Stimulated activated CD4-positive, alpha-beta T cell treated with anti-CD3 and anti-CD28 coated beads, Interleukin-4, amount 100 ng/mL, for 24 hours (primary cell): ENCODE results near the gene PLK5.
"Not testable (repeated sequence)": the region's sequence is repeated elsewhere in the genome, so short reads cannot be mapped to it uniquely, and the experiment has no call there.

Experiments used
- DNase-seq: peaks from one replicate; pipeline ENCODE4 v3.0.0-alpha.2; 2020

PLK5 gene

GRCh38 chr19:1507763-1508506 lies 15.9 kb upstream of the PLK5 start:
- peak; percentile 94 for DNase-seq

- no peak for DNase-seq
Observed at GRCh38 chr19:1508507-1508856, 15.4 kb upstream of the PLK5 start.

- no peak for DNase-seq
Observed at GRCh38 chr19:1509602-1510441, 14.1 kb upstream of the PLK5 start.

GRCh38 chr19:1510442-1510806 lies 13.5 kb upstream of the PLK5 start:
- DNase-seq: no peak

- DNase-seq: no peak
Observed at GRCh38 chr19:1510807-1511206, 13.1 kb upstream of the PLK5 start.

GRCh38 chr19:1511318-1512317 lies 12.3 kb upstream of the PLK5 start:
- DNase-seq: no peak

- peak; percentile 67 for DNase-seq
Observed at GRCh38 chr19:1512671-1513498, 11.0 kb upstream of the PLK5 start, which contains the start of gene ADAMTSL5. Gene ADAMTSL5 (minus strand): TSS chr19:1513019. CDS start chr19:1510943, 2,076 bp downstream.

DNA sequence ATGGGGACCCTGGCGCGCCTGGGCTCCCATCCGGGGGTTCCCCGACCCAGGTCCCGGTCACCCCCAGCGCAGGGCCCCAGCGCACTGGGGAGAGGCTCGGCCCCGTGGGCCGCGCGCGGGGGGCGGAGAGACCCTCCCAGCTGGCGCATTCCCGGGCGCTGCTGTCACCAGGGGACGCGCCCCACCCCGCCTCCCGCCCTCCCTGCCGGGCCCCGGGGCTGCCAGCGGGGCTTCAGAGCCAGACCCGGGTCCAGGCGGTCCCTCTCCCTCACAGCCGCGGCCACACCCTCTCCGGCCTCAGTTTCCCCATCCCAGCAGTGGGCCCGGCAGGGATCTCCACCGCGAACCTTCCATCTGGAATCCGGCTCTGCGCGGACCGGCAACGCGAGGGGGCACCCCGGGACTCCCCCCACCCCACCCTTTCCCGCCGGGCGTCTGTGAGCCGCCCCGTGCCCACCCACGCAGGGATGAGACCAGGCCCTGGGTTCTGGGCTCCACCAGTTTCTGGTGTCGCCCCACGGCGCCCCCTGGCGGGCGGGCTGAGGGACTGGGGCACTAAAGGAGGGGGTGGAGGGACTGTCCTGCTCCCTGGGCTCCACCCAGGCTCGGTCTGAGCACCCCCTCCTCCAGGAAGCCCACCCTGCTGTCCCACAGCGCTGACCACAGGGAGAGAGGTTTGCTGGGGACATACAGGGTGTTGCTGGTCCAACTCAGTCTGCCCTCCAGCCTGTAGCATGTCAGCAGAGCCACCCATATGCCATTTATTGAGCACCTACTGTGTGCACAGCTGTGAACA lies 10.2 kb upstream of the PLK5 start:
- DNase-seq: peak; percentile 70

DNA sequence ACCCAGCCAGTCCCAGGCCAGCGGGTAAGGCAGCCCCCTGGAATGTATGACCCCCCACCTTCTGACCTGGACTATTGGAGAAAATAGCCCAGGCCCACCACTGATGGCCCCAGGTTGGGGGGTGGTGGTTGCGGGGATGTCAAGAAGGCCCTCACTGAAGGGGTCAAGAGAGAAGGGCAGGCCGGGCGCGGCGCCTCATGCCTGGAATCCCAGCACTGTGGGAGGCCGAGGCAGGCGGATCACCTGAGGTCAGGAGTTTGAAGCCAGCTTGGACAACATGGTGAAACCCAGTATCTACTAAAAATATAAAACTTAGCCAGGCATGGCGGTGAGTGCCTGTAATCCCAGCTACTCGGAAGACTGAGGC lies 9.6 kb upstream of the PLK5 start:
- DNase-seq: no peak

- DNase-seq: no peak
Observed at GRCh38 chr19:1514986-1515721, 8.7 kb upstream of the PLK5 start.

DNA sequence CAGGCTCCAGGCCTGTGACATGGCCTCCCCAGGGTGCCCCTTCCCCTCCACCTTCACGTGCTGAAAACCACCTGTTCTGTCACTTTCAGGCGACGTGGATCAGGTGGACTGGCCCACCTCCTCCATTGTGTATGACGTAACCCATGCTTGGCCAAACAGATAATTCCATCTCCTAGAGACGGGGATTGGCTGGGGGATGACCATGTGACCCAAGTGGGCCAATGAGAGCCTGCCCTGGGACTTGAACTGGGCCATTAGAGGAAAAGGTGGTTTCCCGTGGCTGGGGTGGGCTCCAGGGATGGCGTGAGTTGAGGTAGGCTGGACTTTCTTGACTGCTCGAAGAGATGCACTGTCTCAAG lies 7.5 kb upstream of the PLK5 start:
- no peak for DNase-seq

GRCh38 chr19:1518471-1518870 lies 5.4 kb upstream of the PLK5 start:
- no peak for DNase-seq

- DNase-seq: not testable (repeated sequence)
Observed at GRCh38 chr19:1519802-1520201, 4.1 kb upstream of the PLK5 start.

GRCh38 chr19:1520203-1520780 lies 3.6 kb upstream of the PLK5 start:
- no peak for DNase-seq

DNA sequence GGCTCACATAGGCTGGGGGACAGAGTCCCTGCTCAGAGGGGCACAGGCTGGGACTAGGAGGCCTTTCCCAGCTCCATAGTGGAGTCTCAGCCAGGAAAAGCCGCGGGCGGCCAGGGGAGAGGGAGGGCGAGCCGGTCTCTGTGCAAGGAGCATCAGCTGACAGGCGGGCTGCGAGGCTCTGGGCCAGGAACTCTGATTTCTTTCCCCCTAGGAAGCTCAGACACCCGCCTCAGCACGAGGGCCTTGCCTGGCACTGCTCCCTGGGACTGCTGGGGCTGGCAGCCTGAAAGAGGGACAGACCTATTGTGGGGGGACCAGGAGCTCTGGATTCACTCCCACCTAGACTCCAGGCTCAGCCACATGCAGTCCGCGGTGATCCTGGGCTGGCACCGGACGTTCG lies 2.2 kb upstream of the PLK5 start:
- no peak for DNase-seq

- no peak for DNase-seq
Observed at GRCh38 chr19:1522061-1522460, 1.8 kb upstream of the PLK5 start.

DNA sequence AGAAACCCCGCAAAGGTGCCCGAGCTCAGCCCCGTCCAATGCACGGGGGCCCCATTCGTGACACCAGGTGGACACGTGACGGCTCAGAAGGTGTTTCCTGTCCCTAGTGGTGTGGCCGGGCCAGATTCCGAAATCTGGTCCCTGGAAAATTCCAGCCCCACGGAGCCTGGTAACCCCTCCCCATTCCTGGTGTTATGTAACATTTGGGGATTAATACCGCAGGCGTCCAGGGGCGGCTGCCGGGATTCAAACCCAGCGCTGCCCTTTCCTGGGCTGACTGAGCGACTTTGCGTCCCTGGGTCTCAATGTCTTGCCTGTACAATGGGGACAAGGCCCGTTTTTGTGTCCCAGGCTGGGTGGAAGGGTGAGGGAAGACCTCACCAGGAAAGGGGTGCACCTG lies 1.0 kb upstream of the PLK5 start:
- no peak for DNase-seq

- DNase-seq: no peak
Observed at GRCh38 chr19:1524287-1524971, 552 bp downstream of the PLK5 start.

- no peak for DNase-seq
Observed at GRCh38 chr19:1524972-1525325, 1.1 kb downstream of the PLK5 start.

DNA sequence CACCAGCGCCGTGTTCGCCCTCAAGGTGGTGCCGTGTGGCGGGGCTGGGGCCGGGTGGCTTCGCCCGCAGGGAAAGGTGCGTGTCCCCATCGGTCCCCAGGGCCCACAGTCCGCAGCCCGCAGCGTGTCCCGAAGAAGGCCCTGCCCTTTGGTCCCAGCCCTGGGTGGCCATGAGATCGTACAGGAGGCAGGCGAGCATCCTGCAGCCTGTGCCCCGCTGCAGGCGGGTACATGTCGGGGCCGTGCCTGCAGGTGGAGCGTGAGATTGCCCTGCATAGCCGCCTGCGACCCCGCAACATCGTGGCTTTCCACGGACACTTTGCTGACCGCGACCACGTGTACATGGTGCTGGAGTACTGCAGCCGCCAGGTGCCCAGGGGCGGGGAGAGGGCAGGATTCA lies 1.5 kb downstream of the PLK5 start:
- no peak for DNase-seq
